PC-3 (cell line): ENCODE measurements around the gene CLINT1. TPM values are rescaled to one million over a fixed set of nuclear protein-coding genes. Genes with fewer than 3 reads are reported as not detected.

Experiments
- ATAC-seq: fragments of 200-7000 bp; cut with Tn5 transposase; 2 replicates; pipeline ENCODE4 v1.9.1; 2020; ENCODE audit warnings: mild to moderate bottlenecking, moderate library complexity
- BruUV-seq: library from RNA; stranded (reverse); fragments of 400-500 nt; replicated peaks from 2 replicates; lab custom pipeline; 2021; lab: Mats Ljungman, UMichigan
- CTCF ChIA-PET: fragments of 300-600 bp; sonication (Branson Sonifier 250); formaldehyde crosslinking; loops from one replicate; lab custom pipeline; 2022; ENCODE audit warnings: antibody characterized with exemption; lab: Charles Lee
- POLR2A ChIA-PET: fragments of 300-600 bp; sonication (Branson Sonifier 250); formaldehyde crosslinking; loops from one replicate; lab custom pipeline; 2022; ENCODE audit warnings: antibody characterized with exemption; ENCODE audit not compliant: unreplicated experiment; lab: Charles Lee
- DNase-seq: peaks from one replicate; pipeline ENCODE4 v3.0.0-alpha.2; 2015
- H2AFZ ChIP-seq: fragments of 300-600 bp; sonication (generic); 2 replicates; pipeline ENCODE4 v1.6.0; 2016; ENCODE audit warnings: antibody characterized with exemption, low read length
- H3F3A ChIP-seq: fragments of 300-600 bp; sonication (generic); one replicate; pipeline ENCODE4 v1.6.0; 2017; ENCODE audit warnings: antibody characterized with exemption, low read length, control low read depth, mild to moderate bottlenecking; ENCODE audit not compliant: unreplicated experiment
- H3K27ac ChIP-seq: fragments of 300-600 bp; sonication (generic); 2 replicates; pipeline ENCODE4 v1.5.1; 2016; ENCODE audit warnings: mild to moderate bottlenecking, low read length
- H3K27me3 ChIP-seq: fragments of 300-600 bp; sonication (generic); 2 replicates; pipeline ENCODE4 v1.6.1; 2016; ENCODE audit warnings: low read length, mixed read lengths
- H3K36me3 ChIP-seq: fragments of 300-600 bp; sonication (generic); 2 replicates; pipeline ENCODE4 v1.6.1; 2016; ENCODE audit warnings: low read depth, mixed run types, low read length, mixed read lengths
- H3K4me1 ChIP-seq: fragments of 300-600 bp; sonication (generic); 2 replicates; pipeline ENCODE4 v1.5.1; 2016; ENCODE audit warnings: low read length; ENCODE audit not compliant: insufficient read depth
- H3K4me2 ChIP-seq: fragments of 300-600 bp; sonication (generic); 2 replicates; pipeline ENCODE4 v1.6.0; 2016; ENCODE audit warnings: low read length
- H3K4me3 ChIP-seq: fragments of 300-600 bp; sonication (generic); 2 replicates; pipeline ENCODE4 v1.5.1; 2016; ENCODE audit warnings: mild to moderate bottlenecking, low read length, mixed read lengths
- H3K79me2 ChIP-seq: fragments of 300-600 bp; sonication (generic); 2 replicates; pipeline ENCODE4 v1.6.1; 2017; ENCODE audit warnings: low read length, mixed read lengths
- H3K9ac ChIP-seq: fragments of 300-600 bp; sonication (generic); 2 replicates; pipeline ENCODE4 v1.6.0; 2016; ENCODE audit warnings: mild to moderate bottlenecking, low read length
- H3K9me2 ChIP-seq: fragments of 300-600 bp; sonication (generic); replicated peaks from 2 replicates; pipeline ENCODE4 v1.6.1; 2016; ENCODE audit warnings: mixed run types, low read length, mixed read lengths
- H3K9me3 ChIP-seq: fragments of 300-600 bp; sonication (generic); 2 replicates; pipeline ENCODE4 v1.6.1; 2016; ENCODE audit warnings: low read length, mixed read lengths
- H4K20me1 ChIP-seq: fragments of 300-600 bp; sonication (generic); 2 replicates; pipeline ENCODE4 v1.6.1; 2016; ENCODE audit warnings: low read length, mixed read lengths
- EZH2 ChIP-seq: fragments of 300-600 bp; sonication (generic); IDR thresholded peaks from one replicate; pipeline ENCODE4 v1.6.1; 2017; ENCODE audit warnings: antibody characterized with exemption, mild to moderate bottlenecking, low read length; ENCODE audit not compliant: unreplicated experiment
- EZH2phosphoT487 ChIP-seq: fragments of 300-600 bp; sonication (generic); IDR thresholded peaks from 2 replicates; pipeline ENCODE4 v1.6.1; 2018; ENCODE audit warnings: mild to moderate bottlenecking, antibody characterized with exemption, low read length, borderline replicate concordance
- intact Hi-C: fragments of 100-400 bp; cut with micrococcal nuclease; formaldehyde crosslinking; loops from 2 replicates; pipeline ENCODE4 v1.9.0; 2023
- total RNA-seq: library from RNA; depleted of rRNA; stranded (reverse); fragments of >200 nt; gene quantifications from 2 replicates; pipeline ENCODE4 v1.2.3, GENCODE V29; 2014
- TF ChIP-seq, protein P1 (sequence below): fragments of 300-600 bp; sonication (generic); conservative IDR thresholded peaks from 2 replicates; pipeline ENCODE4 v1.5.1; 2017; ENCODE audit warnings: antibody characterized with exemption, low read depth, mild to moderate bottlenecking, low read length

The CLINT1 gene
- total RNA-seq, 1 experiment from 2014 or later: 125 TPM

- no TSS peak for BruUV-seq
- no peak for ATAC-seq
- intact Hi-C loops: loop anchor here (10.0 kb wide), 1 partner anchor 1368 kb away; no protein-coding TSS in a partner anchor
- ChIA-PET CTCF (interaction anchor here (0.6 kb wide), 1 partner anchor 106 kb away, joined by 3 read pairs; no protein-coding TSS in a partner anchor), POLR2A (no interaction called here)
- Histone ChIP-seq H3K4me3 (no peak overlapping the region), H4K20me1 (no peaks in the 10 kb centered on the region), H3K9ac (no peak overlapping the region), H3K79me2 (no peaks in the 10 kb centered on the region), H2AFZ (no peak overlapping the region), H3K4me1 (peaks cover 12% of the 10 kb centered on the region), H3F3A (no peaks in the 10 kb centered on the region), H3K9me2 (no peaks in the 10 kb centered on the region), H3K9me3 (no peaks in the 10 kb centered on the region), H3K4me2 (no peak overlapping the region), H3K27me3 (no peaks in the 10 kb centered on the region), H3K27ac (no peak overlapping the region), H3K36me3 (no peaks in the 10 kb centered on the region)
- TF ChIP-seq EZH2 (no peak), EZH2phosphoT487 (no peak)
- TF ChIP-seq, protein P1, sequence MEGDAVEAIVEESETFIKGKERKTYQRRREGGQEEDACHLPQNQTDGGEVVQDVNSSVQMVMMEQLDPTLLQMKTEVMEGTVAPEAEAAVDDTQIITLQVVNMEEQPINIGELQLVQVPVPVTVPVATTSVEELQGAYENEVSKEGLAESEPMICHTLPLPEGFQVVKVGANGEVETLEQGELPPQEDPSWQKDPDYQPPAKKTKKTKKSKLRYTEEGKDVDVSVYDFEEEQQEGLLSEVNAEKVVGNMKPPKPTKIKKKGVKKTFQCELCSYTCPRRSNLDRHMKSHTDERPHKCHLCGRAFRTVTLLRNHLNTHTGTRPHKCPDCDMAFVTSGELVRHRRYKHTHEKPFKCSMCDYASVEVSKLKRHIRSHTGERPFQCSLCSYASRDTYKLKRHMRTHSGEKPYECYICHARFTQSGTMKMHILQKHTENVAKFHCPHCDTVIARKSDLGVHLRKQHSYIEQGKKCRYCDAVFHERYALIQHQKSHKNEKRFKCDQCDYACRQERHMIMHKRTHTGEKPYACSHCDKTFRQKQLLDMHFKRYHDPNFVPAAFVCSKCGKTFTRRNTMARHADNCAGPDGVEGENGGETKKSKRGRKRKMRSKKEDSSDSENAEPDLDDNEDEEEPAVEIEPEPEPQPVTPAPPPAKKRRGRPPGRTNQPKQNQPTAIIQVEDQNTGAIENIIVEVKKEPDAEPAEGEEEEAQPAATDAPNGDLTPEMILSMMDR: no peak
- DNase-seq: no peak
Observed at GRCh38 chr5:157766442-157766841, 92.5 kb downstream of the CLINT1 start.

- no peak for TF ChIP-seq EZH2
- TF ChIP-seq EZH2phosphoT487: no peak
- TF ChIP-seq, protein P1: no peak
- Histone ChIP-seq H4K20me1 (no peaks in the 10 kb centered on the region), H3K4me2 (no peak overlapping the region), H3K9me2 (no peaks in the 10 kb centered on the region), H3K27me3 (no peaks in the 10 kb centered on the region), H3K79me2 (no peaks in the 10 kb centered on the region), H3K9ac (no peak overlapping the region), H3F3A (no peaks in the 10 kb centered on the region), H2AFZ (no peak overlapping the region), H3K4me1 (peaks cover 12% of the 10 kb centered on the region), H3K4me3 (no peak overlapping the region), H3K36me3 (no peaks in the 10 kb centered on the region; the same call in 1 of the 2 replicates), H3K27ac (no peak overlapping the region), H3K9me3 (no peaks in the 10 kb centered on the region)
- BruUV-seq: no TSS peak
- ChIA-PET POLR2A (interaction anchor here (0.7 kb wide), 1 partner anchor 163 kb away, joined by 3 read pairs; no protein-coding TSS in a partner anchor), CTCF (no interaction called here)
- ATAC-seq: no peak
- DNase-seq: no peak
- intact Hi-C loops: loop anchor here (5.0 to 10.0 kb wide), 2 partner anchors 33 to 1370 kb away; no protein-coding TSS in a partner anchor
Observed at GRCh38 chr5:157764531-157764930, 94.4 kb downstream of the CLINT1 start.
